ENCODE measurements around the gene PROZ.

DNA sequence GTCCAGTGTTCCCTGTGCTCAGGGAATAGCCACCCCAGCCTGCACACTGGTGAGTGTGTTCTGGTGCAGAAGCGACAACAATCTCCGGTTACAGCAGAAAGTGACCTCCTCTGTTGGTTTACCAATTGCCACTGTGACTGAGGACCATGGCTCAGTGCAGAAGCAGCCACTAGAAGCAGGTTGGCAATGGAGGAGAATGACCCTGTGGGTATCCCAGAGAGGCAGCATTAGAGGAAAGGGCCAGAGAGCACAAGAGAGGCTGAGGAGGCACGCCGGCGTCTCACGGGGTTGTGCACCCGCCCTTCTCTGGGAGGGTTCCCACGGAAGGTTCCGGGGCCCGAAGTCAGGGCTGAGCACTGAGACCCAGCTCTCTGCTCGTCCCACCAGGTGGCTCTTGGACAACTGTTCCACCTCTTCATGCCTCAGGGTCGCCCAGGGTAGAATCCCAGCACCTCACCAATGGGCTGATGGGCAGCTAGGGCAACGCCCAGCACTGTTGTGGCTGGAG is 14.0 kb downstream of the PROZ start:
- TF ChIP-seq, protein P1, sequence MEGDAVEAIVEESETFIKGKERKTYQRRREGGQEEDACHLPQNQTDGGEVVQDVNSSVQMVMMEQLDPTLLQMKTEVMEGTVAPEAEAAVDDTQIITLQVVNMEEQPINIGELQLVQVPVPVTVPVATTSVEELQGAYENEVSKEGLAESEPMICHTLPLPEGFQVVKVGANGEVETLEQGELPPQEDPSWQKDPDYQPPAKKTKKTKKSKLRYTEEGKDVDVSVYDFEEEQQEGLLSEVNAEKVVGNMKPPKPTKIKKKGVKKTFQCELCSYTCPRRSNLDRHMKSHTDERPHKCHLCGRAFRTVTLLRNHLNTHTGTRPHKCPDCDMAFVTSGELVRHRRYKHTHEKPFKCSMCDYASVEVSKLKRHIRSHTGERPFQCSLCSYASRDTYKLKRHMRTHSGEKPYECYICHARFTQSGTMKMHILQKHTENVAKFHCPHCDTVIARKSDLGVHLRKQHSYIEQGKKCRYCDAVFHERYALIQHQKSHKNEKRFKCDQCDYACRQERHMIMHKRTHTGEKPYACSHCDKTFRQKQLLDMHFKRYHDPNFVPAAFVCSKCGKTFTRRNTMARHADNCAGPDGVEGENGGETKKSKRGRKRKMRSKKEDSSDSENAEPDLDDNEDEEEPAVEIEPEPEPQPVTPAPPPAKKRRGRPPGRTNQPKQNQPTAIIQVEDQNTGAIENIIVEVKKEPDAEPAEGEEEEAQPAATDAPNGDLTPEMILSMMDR (tag by site-specific recombination; IDR thresholded peaks at IDR 0.05): no peak
- no peak for TF ChIP-seq YY1 (tag by site-specific recombination; IDR thresholded peaks at IDR 0.05)
- no peak for TF ChIP-seq ZNF174 (tag by site-specific recombination; IDR thresholded peaks at IDR 0.05)
- TF ChIP-seq, protein P2, sequence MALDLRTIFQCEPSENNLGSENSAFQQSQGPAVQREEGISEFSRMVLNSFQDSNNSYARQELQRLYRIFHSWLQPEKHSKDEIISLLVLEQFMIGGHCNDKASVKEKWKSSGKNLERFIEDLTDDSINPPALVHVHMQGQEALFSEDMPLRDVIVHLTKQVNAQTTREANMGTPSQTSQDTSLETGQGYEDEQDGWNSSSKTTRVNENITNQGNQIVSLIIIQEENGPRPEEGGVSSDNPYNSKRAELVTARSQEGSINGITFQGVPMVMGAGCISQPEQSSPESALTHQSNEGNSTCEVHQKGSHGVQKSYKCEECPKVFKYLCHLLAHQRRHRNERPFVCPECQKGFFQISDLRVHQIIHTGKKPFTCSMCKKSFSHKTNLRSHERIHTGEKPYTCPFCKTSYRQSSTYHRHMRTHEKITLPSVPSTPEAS (tag by site-specific recombination; IDR thresholded peaks at IDR 0.05): no peak
- TF ChIP-seq ZNF423 (tag by site-specific recombination; IDR thresholded peaks at IDR 0.05): no peak
- TF ChIP-seq, protein P3, sequence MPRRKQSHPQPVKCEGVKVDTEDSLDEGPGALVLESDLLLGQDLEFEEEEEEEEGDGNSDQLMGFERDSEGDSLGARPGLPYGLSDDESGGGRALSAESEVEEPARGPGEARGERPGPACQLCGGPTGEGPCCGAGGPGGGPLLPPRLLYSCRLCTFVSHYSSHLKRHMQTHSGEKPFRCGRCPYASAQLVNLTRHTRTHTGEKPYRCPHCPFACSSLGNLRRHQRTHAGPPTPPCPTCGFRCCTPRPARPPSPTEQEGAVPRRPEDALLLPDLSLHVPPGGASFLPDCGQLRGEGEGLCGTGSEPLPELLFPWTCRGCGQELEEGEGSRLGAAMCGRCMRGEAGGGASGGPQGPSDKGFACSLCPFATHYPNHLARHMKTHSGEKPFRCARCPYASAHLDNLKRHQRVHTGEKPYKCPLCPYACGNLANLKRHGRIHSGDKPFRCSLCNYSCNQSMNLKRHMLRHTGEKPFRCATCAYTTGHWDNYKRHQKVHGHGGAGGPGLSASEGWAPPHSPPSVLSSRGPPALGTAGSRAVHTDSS (tag by site-specific recombination; IDR thresholded peaks at IDR 0.05): no peak
